ENCODE results near the gene ETV3L. TPM values are rescaled to one million over a fixed set of nuclear protein-coding genes. Genes with fewer than 3 reads are reported as not detected.
"Not testable (repeated sequence)": the region's sequence is repeated elsewhere in the genome, so short reads cannot be mapped to it uniquely, and the experiment has no call there.

ETV3L gene
- total RNA-seq, 1 donor from 2014 or later = under 0.01 TPM

GRCh38 chr1:157085421-157085820 is 14.2 kb downstream of the ETV3L start:
- DNase-seq (ENCODE audit: low spot score in 2 of 2) (no peak), FAIRE-seq (no peak)

GRCh38 chr1:157084720-157085119 is 14.9 kb downstream of the ETV3L start:
- FAIRE-seq = no peak

GRCh38 chr1:157081707-157082106 is 17.9 kb downstream of the ETV3L start:
- FAIRE-seq = no peak
- DNase-seq (ENCODE audit: low spot score in 2 of 2) = no peak

More at GRCh38 chr1:157084720-157085119, 14.9 kb downstream of the ETV3L start:
- no peak for DNase-seq (ENCODE audit: low spot score in 2 of 2)

- FAIRE-seq (no peak), DNase-seq (ENCODE audit: low spot score in 2 of 2) (no peak)
Observed at GRCh38 chr1:157080714-157081113, 18.9 kb downstream of the ETV3L start.

- FAIRE-seq = no peak
- no peak for DNase-seq (ENCODE audit: low spot score in 2 of 2)
Observed at GRCh38 chr1:157077394-157077793, 22.2 kb downstream of the ETV3L start.

GRCh38 chr1:157073944-157074685 is 25.5 kb downstream of the ETV3L start:
- DNase-seq (ENCODE audit: low spot score in 2 of 2) (no peak), FAIRE-seq (no peak)

GRCh38 chr1:157069601-157070000 is 30.0 kb downstream of the ETV3L start:
- no peak for DNase-seq (ENCODE audit: low spot score in 2 of 2)
- no peak for FAIRE-seq

- not testable (repeated sequence) for FAIRE-seq; DNase-seq (ENCODE audit: low spot score in 2 of 2)
Observed at GRCh38 chr1:157059241-157059640, 40.4 kb downstream of the ETV3L start.

GRCh38 chr1:157056269-157056668 is 43.3 kb downstream of the ETV3L start:
- peak; percentile 19 for FAIRE-seq
- DNase-seq (ENCODE audit: low spot score in 2 of 2) = no peak

- DNase-seq (ENCODE audit: low spot score in 2 of 2); FAIRE-seq: not testable (repeated sequence)
Observed at GRCh38 chr1:157055729-157056128, 43.9 kb downstream of the ETV3L start.

GRCh38 chr1:157050836-157051235 is 48.8 kb downstream of the ETV3L start:
- FAIRE-seq (no peak), DNase-seq (ENCODE audit: low spot score in 2 of 2) (no peak)

GRCh38 chr1:157047062-157047410 is 52.6 kb downstream of the ETV3L start:
- FAIRE-seq = no peak
- DNase-seq (ENCODE audit: low spot score in 2 of 2) = no peak

GRCh38 chr1:157045250-157046218 is 54.1 kb downstream of the ETV3L start, which contains the start of gene ARHGEF11:
ARHGEF11 (minus strand) TSS chr1:157045742; CDS start chr1:157044330, 1,412 bp downstream.
- DNase-seq (ENCODE audit: low spot score in 2 of 2) = peak; percentile 87 to 93
- no peak for FAIRE-seq

- DNase-seq (ENCODE audit: low spot score in 2 of 2) (no peak), FAIRE-seq (no peak)
Observed at GRCh38 chr1:157044326-157044725, 55.3 kb downstream of the ETV3L start.

GRCh38 chr1:157043685-157044084 is 55.9 kb downstream of the ETV3L start:
- DNase-seq (ENCODE audit: low spot score in 2 of 2) (no peak), FAIRE-seq (no peak)

- no peak for FAIRE-seq
Observed at GRCh38 chr1:157042846-157043245, 56.8 kb downstream of the ETV3L start.

More at GRCh38 chr1:157042846-157043245, 56.8 kb downstream of the ETV3L start:
- DNase-seq (ENCODE audit: low spot score in 2 of 2) = no peak

Other genes with a start within 250 kb of the ETV3L start
- gene INSRR, start 240.7 kb downstream of the ETV3L start, total RNA-seq = under 0.01 TPM
- 0.41 TPM for gene NTRK1, start 238.9 kb downstream of the ETV3L start, total RNA-seq
- gene PEAR1, start 206.1 kb downstream of the ETV3L start, total RNA-seq = 0.41 TPM
- gene LRRC71, start 179.2 kb downstream of the ETV3L start, total RNA-seq = not detected
- gene ARHGEF11, start 54.1 kb downstream of the ETV3L start, total RNA-seq = 41.6 TPM
- 14.3 TPM for gene ETV3, start 38.6 kb upstream of the ETV3L start, total RNA-seq